Sigmoid colon (tissue), 7 donors: Measurements from ENCODE around the gene MCU. TPM values are rescaled to one million over a fixed set of nuclear protein-coding genes. Genes with fewer than 3 reads are reported as not detected.

Experiments
- DNase-seq: peaks from one replicate; pipeline ENCODE4 v3.0.0-alpha.2; 2019
- H3K27ac ChIP-seq, 4 donors: fragments of 200-600 bp; sonication (generic); one replicate each; pipeline ENCODE4 v1.5.1; 2016 to 2019; ENCODE audit warnings: mild to moderate bottlenecking in 1 of 4
- H3K27me3 ChIP-seq, 3 donors: fragments of 200-600 bp; sonication (generic); one replicate each; pipeline ENCODE4 v1.5.1; 2019; ENCODE audit warnings: mild to moderate bottlenecking in 1 of 3
- H3K36me3 ChIP-seq, 4 donors: fragments of 200-600 bp; sonication (generic); one replicate each; pipeline ENCODE4 v1.5.1; 2016 to 2019
- H3K4me1 ChIP-seq, 4 donors: fragments of 200-600 bp; sonication (generic); one replicate each; pipeline ENCODE4 v1.5.1; 2017 to 2019
- H3K4me3 ChIP-seq, 4 donors: fragments of 200-600 bp; sonication (generic); one replicate each; pipeline ENCODE4 v1.5.1; 2017 to 2019; ENCODE audit warnings: mild to moderate bottlenecking in 2 of 4, moderate library complexity in 1 of 4
- H3K9me3 ChIP-seq, 4 donors: fragments of 200-600 bp in 3 of 4; sonication (generic) in 3 of 4; one replicate each; pipeline versions ENCODE4 v1.5.1 to v1.6.1; 2013 to 2019
- EP300 ChIP-seq, 4 donors: sonication (generic); formaldehyde crosslinking; IDR thresholded peaks; one replicate each; pipeline ENCODE4 v1.6.1; 2017; ENCODE audit warnings: antibody characterized with exemption in 4 of 4
- POLR2A ChIP-seq, 2 donors: fragments of 450-650 bp; IDR thresholded peaks; one replicate each; pipeline ENCODE4 v1.6.1; 2016; ENCODE audit warnings: antibody characterized with exemption in 2 of 2, mild to moderate bottlenecking in 2 of 2, moderate library complexity in 2 of 2
- POLR2AphosphoS5 ChIP-seq, 4 donors: sonication (generic); formaldehyde crosslinking; IDR thresholded peaks; one replicate each; pipeline ENCODE4 v1.6.1; 2017; ENCODE audit warnings: antibody characterized with exemption in 4 of 4
- WGBS, 2 donors: extraction: QIAGEN DNeasy Blood & Tissue Kit; methylation state at CpG; one replicate each; pipeline ENCODE4 v1.1.7; 2013; 5-methylcytosine and 5-hydroxymethylcytosine counted together
- intact Hi-C: fragments of 100-400 bp; cut with DNase I; formaldehyde crosslinking; loops from one replicate; pipeline ENCODE4 v1.15.1; 2023
- polyA plus RNA-seq, 3 donors: library from polyadenylated mRNA; stranded (reverse); fragments of 200-250 nt; gene quantifications; one replicate each; pipeline ENCODE4 v1.2.3, GENCODE V29; 2013
- total RNA-seq, 4 donors: library from RNA; depleted of rRNA; stranded (reverse); fragments of >200 nt; gene quantifications; one replicate each; pipeline ENCODE4 v1.1.0, GENCODE V29; 2016
- TF ChIP-seq, protein P1 (sequence below), 4 experiments: fragments of 450-650 bp in 3 of 4; fragments of 200-600 bp in 1 of 4; IDR thresholded peaks; one replicate each; pipeline ENCODE4 v1.5.1; 2016 to 2019; ENCODE audit warnings: antibody characterized with exemption in 4 of 4, mild to moderate bottlenecking in 3 of 4, moderate library complexity in 2 of 4
- donor health status: healthy with polysubstance abuse.
- donor health status: Bipolar disorder and iron deficiency.
- donor health status: healthy.

Gene MCU
- total and polyA plus RNA-seq, 7 donors: 14.7 to 75.6 (median 19.4) TPM

DNA sequence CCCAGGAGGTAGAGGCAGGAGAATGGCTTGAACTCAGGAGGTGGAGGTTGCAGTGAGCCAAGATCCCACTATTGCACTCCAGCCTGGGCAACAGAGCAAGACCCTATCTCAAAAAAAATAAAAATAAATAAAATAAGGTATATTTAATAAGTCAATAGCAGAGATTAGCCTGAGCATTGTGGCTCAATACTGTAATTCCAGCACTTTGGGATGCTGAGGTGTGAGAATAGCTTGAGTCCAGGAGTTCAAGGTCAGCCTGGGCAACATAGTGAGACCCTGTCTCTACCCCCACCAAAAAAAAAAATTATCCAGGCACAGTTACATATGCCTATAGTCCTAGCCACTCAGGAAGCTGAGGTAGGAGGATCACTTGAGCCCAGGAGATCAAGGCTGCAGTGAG lies 163.2 kb downstream of the MCU start:
- H3K36me3 ChIP-seq: peaks cover 0 to 4% (median 0%) of the 10 kb centered on the region in 4 donors
- H3K4me1 ChIP-seq: no peaks in the 10 kb centered on the region
- no peak for TF ChIP-seq POLR2A (IDR thresholded peaks at IDR 0.05)
- no peak for TF ChIP-seq EP300 (IDR thresholded peaks at IDR 0.05)
- TF ChIP-seq, protein P1, sequence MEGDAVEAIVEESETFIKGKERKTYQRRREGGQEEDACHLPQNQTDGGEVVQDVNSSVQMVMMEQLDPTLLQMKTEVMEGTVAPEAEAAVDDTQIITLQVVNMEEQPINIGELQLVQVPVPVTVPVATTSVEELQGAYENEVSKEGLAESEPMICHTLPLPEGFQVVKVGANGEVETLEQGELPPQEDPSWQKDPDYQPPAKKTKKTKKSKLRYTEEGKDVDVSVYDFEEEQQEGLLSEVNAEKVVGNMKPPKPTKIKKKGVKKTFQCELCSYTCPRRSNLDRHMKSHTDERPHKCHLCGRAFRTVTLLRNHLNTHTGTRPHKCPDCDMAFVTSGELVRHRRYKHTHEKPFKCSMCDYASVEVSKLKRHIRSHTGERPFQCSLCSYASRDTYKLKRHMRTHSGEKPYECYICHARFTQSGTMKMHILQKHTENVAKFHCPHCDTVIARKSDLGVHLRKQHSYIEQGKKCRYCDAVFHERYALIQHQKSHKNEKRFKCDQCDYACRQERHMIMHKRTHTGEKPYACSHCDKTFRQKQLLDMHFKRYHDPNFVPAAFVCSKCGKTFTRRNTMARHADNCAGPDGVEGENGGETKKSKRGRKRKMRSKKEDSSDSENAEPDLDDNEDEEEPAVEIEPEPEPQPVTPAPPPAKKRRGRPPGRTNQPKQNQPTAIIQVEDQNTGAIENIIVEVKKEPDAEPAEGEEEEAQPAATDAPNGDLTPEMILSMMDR (IDR thresholded peaks at IDR 0.05): no peak
- TF ChIP-seq POLR2AphosphoS5 (IDR thresholded peaks at IDR 0.05): no peak
- no peaks in the 10 kb centered on the region for H3K9me3 ChIP-seq
- H3K27ac ChIP-seq: no peak overlapping the region
- intact Hi-C loops: no loop called here
- no peaks in the 10 kb centered on the region for H3K27me3 ChIP-seq
- H3K4me3 ChIP-seq: no peak overlapping the region
- no peak for DNase-seq

DNA sequence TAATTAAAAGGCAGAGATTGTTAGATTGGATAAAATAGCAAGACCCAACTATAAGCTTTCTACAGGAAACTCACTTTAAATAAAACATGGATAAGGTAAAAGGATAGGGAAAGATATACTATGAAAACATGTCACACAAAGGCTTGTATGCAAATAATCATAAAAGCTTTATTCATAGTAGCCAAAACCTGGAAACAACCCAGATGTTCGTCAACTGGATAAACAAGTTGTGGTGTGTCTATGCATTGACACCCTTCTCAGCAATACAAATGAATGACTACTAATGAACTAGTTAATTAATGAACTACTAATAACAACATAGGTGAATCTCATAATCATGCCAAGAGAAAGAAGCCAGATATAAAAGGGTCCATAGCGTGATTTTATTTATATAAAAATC lies 163.8 kb downstream of the MCU start:
- no peak for TF ChIP-seq POLR2A (IDR thresholded peaks at IDR 0.05)
- TF ChIP-seq EP300 (IDR thresholded peaks at IDR 0.05): no peak
- TF ChIP-seq, protein P1 (IDR thresholded peaks at IDR 0.05): no peak
- no peak for TF ChIP-seq POLR2AphosphoS5 (IDR thresholded peaks at IDR 0.05)
- Histone ChIP-seq H3K27me3 (no peaks in the 10 kb centered on the region), H3K4me1 (no peaks in the 10 kb centered on the region), H3K36me3 (peaks cover 0 to 11% (median 0%) of the 10 kb centered on the region in 4 donors), H3K27ac (no peak overlapping the region), H3K9me3 (no peaks in the 10 kb centered on the region), H3K4me3 (no peak overlapping the region)
- intact Hi-C loops: no loop called here
- 64 to 72% methylated on average over 2 of the region's 2 CpGs for WGBS, 2 donors
- DNase-seq: no peak

DNA sequence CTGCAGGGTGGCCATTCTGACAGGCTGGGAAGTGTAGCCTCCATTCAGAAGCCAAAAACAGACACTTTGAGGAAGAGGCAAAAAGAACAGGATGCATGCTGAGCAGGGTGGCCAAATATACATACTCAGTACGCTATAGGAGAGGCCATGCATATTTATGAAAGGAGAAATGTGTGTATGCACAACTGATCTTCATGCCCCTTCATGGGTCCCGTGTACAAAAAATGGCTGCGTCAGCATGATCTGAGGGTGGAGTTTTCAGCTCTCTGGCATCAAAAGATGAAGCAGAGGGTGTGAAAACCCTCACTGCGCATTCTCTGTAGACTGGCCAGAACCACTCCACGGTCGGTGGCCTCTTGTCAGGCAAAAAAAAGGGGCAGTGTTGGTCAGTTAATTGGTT lies 166.1 kb downstream of the MCU start:
- intact Hi-C loops: no loop called here
- 96 to 97% methylated on average over 6 of the region's 6 CpGs for WGBS, 2 donors
- TF ChIP-seq POLR2AphosphoS5 (IDR thresholded peaks at IDR 0.05): no peak
- no peak for TF ChIP-seq EP300 (IDR thresholded peaks at IDR 0.05)
- no peak for TF ChIP-seq POLR2A (IDR thresholded peaks at IDR 0.05)
- TF ChIP-seq, protein P1 (IDR thresholded peaks at IDR 0.05): no peak

DNA sequence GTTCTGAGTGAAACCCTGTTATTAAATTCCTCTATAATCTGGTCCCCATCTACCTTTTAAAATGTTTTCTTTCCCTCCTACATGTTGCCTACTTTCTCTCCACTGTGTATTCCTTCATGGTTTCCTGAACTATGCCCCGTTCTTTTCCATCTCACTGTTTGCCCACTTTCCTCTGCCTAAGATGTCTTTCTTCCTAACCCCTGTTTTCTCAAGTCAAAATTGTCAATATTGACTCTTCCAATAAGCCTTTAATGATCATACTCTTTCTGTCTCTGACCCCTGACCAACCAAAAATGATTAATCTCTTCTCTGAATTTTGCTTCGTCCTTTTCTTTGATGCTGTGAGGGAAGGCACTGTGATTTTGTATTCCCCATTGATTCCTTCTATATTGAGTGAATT lies 171.0 kb downstream of the MCU start:
- Histone ChIP-seq H3K4me1 (no peaks in the 10 kb centered on the region), H3K4me3 (no peak overlapping the region), H3K36me3 (peaks cover 0 to 25% (median 0%) of the 10 kb centered on the region in 4 donors), H3K27ac (no peak overlapping the region), H3K9me3 (no peaks in the 10 kb centered on the region), H3K27me3 (no peaks in the 10 kb centered on the region)
- WGBS, 2 donors: 87 to 94% methylated on average over 2 of the region's 2 CpGs
- DNase-seq: no peak
- intact Hi-C loops: no loop called here
- no peak for TF ChIP-seq POLR2A (IDR thresholded peaks at IDR 0.05)

More for the DNA sequence above, 166.1 kb downstream of the MCU start:
- no peak for DNase-seq
- no peaks in the 10 kb centered on the region for H3K9me3 ChIP-seq
- H3K36me3 ChIP-seq: peaks cover 0 to 21% (median 0%) of the 10 kb centered on the region in 4 donors
- no peak overlapping the region for H3K27ac ChIP-seq
- no peaks in the 10 kb centered on the region for H3K27me3 ChIP-seq
- no peak overlapping the region for H3K4me3 ChIP-seq
- no peaks in the 10 kb centered on the region for H3K4me1 ChIP-seq

DNA sequence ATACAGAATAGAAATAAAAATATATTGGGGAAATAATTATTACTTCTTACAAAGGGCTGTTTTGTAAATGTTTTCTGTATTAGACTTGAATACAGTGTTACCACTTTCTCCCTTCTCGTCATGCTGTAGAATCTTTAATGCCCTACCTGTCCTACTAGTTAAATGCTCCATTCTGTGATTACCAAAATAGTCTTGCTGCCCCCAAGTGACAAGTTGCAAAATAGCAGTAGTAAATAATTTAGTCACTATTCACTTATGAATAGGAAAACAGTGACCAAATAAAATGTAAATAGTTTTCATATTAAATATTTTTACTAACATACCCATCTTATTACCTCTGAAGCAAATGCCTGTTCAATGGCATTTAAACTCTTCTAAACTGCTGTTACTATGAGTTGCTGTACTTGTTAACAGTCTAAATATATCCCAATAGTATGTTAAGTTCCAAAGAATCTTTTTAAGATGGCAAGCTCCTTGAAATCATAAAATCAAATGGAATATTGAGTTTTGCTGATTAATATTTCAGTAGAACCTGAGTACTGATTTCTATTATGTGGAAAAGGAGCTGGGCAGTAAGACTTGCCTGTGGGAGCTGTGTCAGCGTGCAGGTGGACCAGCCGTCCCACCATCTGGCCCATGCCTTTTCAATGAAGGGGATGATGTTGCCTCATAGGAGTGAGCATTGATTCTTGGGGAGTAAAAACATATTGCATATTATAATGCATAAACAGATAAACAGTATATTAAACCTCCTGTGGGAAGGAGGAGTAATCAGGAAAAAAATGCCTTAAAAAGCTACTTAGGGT lies 183.5 kb downstream of the MCU start:
- WGBS, 2 donors: 74 to 79% methylated on average over 3 of the region's 3 CpGs
- intact Hi-C loops: loop anchor here (5.0 kb wide), 1 partner anchor 513 kb away; no protein-coding TSS in a partner anchor
- Histone ChIP-seq H3K4me3 (no peak overlapping the region), H3K27ac (no peak overlapping the region), H3K9me3 (no peaks in the 10 kb centered on the region), H3K4me1 (no peaks in the 10 kb centered on the region), H3K27me3 (no peaks in the 10 kb centered on the region), H3K36me3 (peaks cover 0 to 14% (median 0%) of the 10 kb centered on the region in 4 donors)
- TF ChIP-seq EP300 (IDR thresholded peaks at IDR 0.05): no peak
- TF ChIP-seq, protein P1 (IDR thresholded peaks at IDR 0.05): peak in 1 of 4 experiments; percentile 18
- DNase-seq: no peak
